AG20443 (cell line): Measurements from ENCODE around the gene CTTNBP2.

ENCODE experiments used
- DNase-seq: peaks from one replicate; pipeline ENCODE4 v3.0.0; 2012; ENCODE audit warnings: low spot score, mixed read lengths

CTTNBP2 gene

GRCh38 chr7:117871778-117872538, 1.3 kb downstream of the CTTNBP2 start:
- no peak for DNase-seq

DNA sequence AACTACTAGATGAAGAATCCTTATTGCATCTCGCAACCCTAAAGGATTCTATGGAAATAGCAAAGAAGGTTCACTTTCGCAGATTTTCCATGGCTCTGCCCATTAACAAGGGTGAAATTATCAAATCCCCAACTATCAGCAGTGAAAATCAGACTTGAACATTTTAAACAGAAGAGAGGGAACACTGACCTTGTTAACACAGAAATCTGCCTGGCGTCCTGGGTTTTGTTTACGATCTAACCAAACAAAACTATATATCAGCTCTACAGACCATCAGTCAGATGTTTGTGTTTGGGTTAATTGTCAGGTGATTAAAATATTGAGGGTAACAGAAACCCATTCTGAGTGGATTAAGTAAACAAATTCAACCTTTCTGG, 1.9 kb downstream of the CTTNBP2 start:
- DNase-seq: no peak

DNA sequence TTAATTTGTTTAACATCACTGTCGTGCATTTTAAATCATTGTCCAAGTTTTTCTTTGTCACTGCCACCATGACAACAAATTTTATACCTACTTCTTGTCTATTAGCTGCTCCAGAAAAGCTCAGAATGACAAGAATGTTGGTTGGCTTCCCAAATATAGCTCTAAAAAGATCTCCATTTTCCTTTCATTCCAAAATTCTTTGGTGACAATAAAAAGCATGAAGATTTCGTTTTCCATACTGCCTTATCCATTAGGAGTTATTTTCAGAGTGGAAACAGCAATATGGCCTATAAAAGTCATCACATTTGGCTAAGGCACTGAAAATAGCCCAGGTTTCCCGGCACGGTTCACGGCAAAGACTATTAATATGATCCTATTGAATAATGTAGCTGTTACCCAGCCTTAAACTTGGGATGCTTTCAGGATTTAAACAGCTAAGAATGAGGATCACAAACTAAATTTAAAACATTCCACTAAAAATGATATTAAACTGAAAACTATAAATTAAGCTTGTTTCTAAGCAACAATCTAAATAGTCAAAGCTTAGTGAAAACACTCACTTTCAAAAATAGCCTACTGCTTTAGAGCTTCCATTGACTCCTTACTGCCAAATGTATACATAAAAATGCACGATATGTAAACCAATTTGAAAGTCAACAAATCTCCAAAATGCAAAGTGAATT, 2.7 kb downstream of the CTTNBP2 start:
- DNase-seq: no peak

DNA sequence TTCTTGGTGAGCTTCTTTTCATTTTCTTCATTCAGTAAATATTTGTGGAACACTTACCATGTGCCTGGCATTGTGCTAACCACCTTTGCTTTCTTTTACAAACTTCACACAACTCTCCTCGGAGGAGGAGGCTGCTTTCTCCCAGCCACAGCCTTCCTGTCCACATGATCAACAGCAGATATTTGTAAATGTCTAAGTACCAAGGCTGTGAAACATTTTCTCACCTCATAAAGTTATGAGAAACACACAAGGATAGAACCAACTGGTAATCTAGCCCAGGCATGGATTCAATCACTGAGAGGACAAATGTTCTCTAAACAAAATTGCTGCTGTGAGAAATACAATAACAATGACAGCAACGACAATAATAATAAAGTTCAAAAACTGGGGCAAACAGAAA, 3.9 kb downstream of the CTTNBP2 start:
- DNase-seq: no peak

GRCh38 chr7:117863618-117864017, 9.6 kb downstream of the CTTNBP2 start:
- no peak for DNase-seq

- DNase-seq: no peak
Measured at GRCh38 chr7:117862378-117862777, 10.9 kb downstream of the CTTNBP2 start.

DNA sequence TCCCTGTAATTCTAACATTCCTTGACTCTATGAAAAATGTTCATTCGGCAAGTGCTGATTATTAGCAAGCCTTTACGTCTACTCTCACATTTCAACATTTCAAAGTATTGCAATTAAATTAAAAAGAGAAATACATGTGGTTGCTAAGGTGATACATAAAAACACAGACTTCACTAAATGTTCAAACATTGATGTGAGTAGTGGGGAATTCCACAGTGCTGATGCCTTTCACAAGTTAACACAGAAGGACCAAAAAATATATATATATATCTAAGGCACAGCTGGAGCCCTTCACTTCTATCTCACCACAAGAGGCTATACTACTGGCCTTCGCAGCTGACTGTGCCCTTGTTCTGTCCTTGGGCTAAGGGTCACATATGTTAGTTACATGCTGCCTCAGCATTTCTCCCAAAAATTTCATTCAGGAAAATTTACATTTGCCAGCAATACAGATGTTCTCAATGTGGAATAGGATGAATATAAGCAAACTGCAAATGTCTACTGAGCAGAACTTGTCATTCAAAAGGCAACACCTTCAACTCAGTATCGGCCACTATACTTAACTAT, 13.9 kb downstream of the CTTNBP2 start:
- no peak for DNase-seq

GRCh38 chr7:117858712-117859111, 14.5 kb downstream of the CTTNBP2 start:
- no peak for DNase-seq

GRCh38 chr7:117857718-117858117, 15.5 kb downstream of the CTTNBP2 start:
- no peak for DNase-seq

GRCh38 chr7:117856196-117856595, 17.0 kb downstream of the CTTNBP2 start:
- no peak for DNase-seq

GRCh38 chr7:117854186-117854585, 19.1 kb downstream of the CTTNBP2 start:
- DNase-seq: no peak

GRCh38 chr7:117848941-117849340, 24.3 kb downstream of the CTTNBP2 start:
- DNase-seq: no peak

DNA sequence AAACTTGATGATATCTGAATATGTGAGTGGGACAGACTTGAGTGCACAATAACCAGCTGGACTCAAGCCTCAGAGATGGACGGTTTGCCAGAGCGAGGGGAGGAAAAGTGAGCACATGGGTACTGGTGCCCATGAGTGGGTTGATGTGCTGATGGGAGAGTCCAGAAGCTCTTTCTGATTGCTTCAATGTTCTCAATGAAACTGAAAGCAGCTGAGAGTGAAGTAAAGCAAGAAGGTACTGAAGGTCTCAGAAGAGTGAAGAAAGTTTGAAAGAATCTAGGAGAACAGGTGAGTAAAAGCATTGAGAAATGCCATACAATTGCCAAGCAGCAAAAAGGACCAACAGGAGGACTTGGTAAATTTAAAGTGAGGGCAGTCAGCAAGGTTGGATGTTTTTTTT, 28.6 kb downstream of the CTTNBP2 start:
- DNase-seq: no peak

DNA sequence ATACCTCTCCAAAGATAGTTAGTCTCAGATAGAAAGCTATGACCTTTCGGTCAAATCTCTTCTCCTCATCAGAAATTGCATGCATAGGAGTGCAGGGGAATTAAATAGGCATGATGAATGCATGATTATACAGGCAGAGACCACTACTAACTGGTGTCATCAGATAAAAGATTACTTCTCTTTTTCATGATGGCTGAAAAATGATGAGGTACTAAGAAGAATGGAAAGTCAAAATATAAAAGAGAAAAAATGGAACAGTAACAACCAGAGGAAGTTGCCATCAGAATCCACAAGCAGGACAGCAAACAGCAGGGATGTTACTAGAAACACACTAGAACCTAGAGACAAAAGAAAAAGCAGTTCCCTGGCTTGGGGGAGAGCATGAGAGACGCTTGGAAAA, 31.6 kb downstream of the CTTNBP2 start:
- no peak for DNase-seq

GRCh38 chr7:117841011-117841410, 32.2 kb downstream of the CTTNBP2 start:
- no peak for DNase-seq

GRCh38 chr7:117839507-117839906, 33.7 kb downstream of the CTTNBP2 start:
- no peak for DNase-seq

- DNase-seq: no peak
Measured at GRCh38 chr7:117837841-117838240, 35.4 kb downstream of the CTTNBP2 start.

GRCh38 chr7:117835016-117835664, 38.1 kb downstream of the CTTNBP2 start:
- DNase-seq: no peak

DNA sequence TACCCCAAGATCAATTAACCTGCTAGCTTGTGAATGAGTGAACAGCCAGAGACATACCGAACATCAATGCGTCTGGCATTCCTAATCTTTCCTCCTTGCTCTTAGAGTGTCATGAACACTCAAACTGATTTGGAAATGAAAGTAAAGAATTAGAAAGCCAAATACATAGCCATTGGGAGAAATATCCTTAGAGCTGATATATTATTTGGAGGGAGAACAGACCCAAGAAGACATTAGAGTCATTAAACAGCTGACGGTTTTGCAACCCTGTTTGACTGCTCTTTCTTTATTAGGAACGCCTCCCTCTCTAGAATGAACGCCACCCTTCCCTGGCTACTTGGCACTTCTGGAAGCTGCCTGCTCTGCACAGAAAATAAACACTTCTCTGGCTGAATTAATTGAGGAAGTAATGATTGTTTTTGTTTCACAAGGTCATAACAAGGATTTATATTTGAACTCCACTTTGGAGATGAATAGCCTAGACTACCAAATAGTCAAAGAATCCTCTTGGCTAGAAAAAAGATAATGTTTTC, 42.8 kb downstream of the CTTNBP2 start:
- DNase-seq: no peak

- DNase-seq: no peak
Measured at GRCh38 chr7:117829450-117830117, 43.7 kb downstream of the CTTNBP2 start.

- no peak for DNase-seq
Measured at GRCh38 chr7:117828825-117829224, 44.4 kb downstream of the CTTNBP2 start.

GRCh38 chr7:117827862-117828261, 45.4 kb downstream of the CTTNBP2 start:
- peak; percentile 37 for DNase-seq
